GM12864 (cell line): ENCODE results near the gene CRELD1.

Experiments
- DNase-seq: peaks from one replicate; pipeline ENCODE4 v3.0.0-alpha.2; 2011; ENCODE audit warnings: low read depth
- H3K4me3 ChIP-seq: 2 replicates; pipeline ENCODE4 v1.5.1; 2011; ENCODE audit warnings: mild to moderate bottlenecking, low read depth, low read length, control low read depth
- CTCF ChIP-seq: IDR thresholded peaks from 2 replicates; pipeline ENCODE4 v1.5.1; 2011; ENCODE audit warnings: low read depth, mild to moderate bottlenecking, moderate library complexity, low read length, control low read depth, inconsistent platforms; ENCODE audit errors: missing control alignments

Gene CRELD1

GRCh38 chr3:9949626-9950025, 16.0 kb downstream of the CRELD1 start:
- TF ChIP-seq CTCF = no peak
- no peak for DNase-seq
- H3K4me3 ChIP-seq = no peak overlapping the region

- H3K4me3 ChIP-seq = peak overlapping the region; percentile 91
- no peak for DNase-seq
- TF ChIP-seq CTCF = no peak
Measured at GRCh38 chr3:9951126-9951525, 17.5 kb downstream of the CRELD1 start.

- no peak for TF ChIP-seq CTCF
- peak overlapping the region; percentile 91 for H3K4me3 ChIP-seq
Measured at GRCh38 chr3:9951598-9951961, 17.9 kb downstream of the CRELD1 start.

GRCh38 chr3:9951962-9952805, 18.6 kb downstream of the CRELD1 start, which contains the start of gene PRRT3:
TSS of gene PRRT3 (minus strand) at chr3:9952408. CDS start at chr3:9950115, 2,293 bp downstream.
- no peak for DNase-seq

More at GRCh38 chr3:9951598-9951961, 17.9 kb downstream of the CRELD1 start:
- DNase-seq = no peak

GRCh38 chr3:9955067-9955502, 21.5 kb downstream of the CRELD1 start:
- no peak for DNase-seq
- H3K4me3 ChIP-seq = no peak overlapping the region
- no peak for TF ChIP-seq CTCF

More at GRCh38 chr3:9951962-9952805, 18.6 kb downstream of the CRELD1 start, which contains the start of gene PRRT3:
- TF ChIP-seq CTCF = no peak
- peak within 1 kb of the TSS; percentile 91 for H3K4me3 ChIP-seq

- no peak for DNase-seq
- no peak overlapping the region for H3K4me3 ChIP-seq
- TF ChIP-seq CTCF = no peak
Measured at GRCh38 chr3:9955611-9956352, 22.1 kb downstream of the CRELD1 start.
